Measurements from ENCODE around the gene CHST12.

- no peak for TF ChIP-seq CTCF (conservative IDR thresholded peaks at IDR 0.05; ENCODE audit: low read length)
- TF ChIP-seq EZH2phosphoT487 (IDR thresholded peaks at IDR 0.05; ENCODE audit: borderline replicate concordance, low read depth, low read length) = no peak
These were observed 17.0 kb downstream of the CHST12 start for GRCh38 chr7:2420216-2420933.
